GM06990 (cell line): Measurements from ENCODE around the gene SMARCC1.

Experiments
- DNase-seq: peaks from one replicate; pipeline ENCODE4 v3.0.0-alpha.2; 2011; ENCODE audit not compliant: insufficient read length; ENCODE audit errors: extremely low read depth
- H3K27me3 ChIP-seq: replicated peaks from 2 replicates; pipeline ENCODE4 v1.6.0; 2011; ENCODE audit warnings: low read length; ENCODE audit not compliant: control insufficient read depth, insufficient read depth
- H3K36me3 ChIP-seq: 2 replicates; pipeline ENCODE4 v1.5.1; 2011; ENCODE audit warnings: low read length; ENCODE audit not compliant: control insufficient read depth, insufficient read depth
- H3K4me3 ChIP-seq: replicated peaks from 2 replicates; pipeline ENCODE4 v1.5.1; 2011; ENCODE audit warnings: low read depth, mild to moderate bottlenecking, control low read depth, low read length
- CTCF ChIP-seq: IDR thresholded peaks from 2 replicates; pipeline ENCODE4 v1.5.1; 2011; ENCODE audit warnings: low read length, control low read depth, mild to moderate bottlenecking, inconsistent platforms; ENCODE audit not compliant: insufficient read depth, poor library complexity, severe bottlenecking

Gene SMARCC1

GRCh38 chr3:47556351-47556750, 225.3 kb downstream of the SMARCC1 start:
- no peaks in the 10 kb centered on the region; the same call in 1 of the 2 replicates for H3K27me3 ChIP-seq
- H3K4me3 ChIP-seq, result no peak overlapping the region
- TF ChIP-seq CTCF, result no peak
- no peak for DNase-seq
- no peaks in the 10 kb centered on the region for H3K36me3 ChIP-seq

GRCh38 chr3:47554335-47554734, 227.4 kb downstream of the SMARCC1 start:
- H3K27me3 ChIP-seq, result no peaks in the 10 kb centered on the region; the same call in none of the 2 replicates
- H3K36me3 ChIP-seq, result no peaks in the 10 kb centered on the region
- H3K4me3 ChIP-seq, result no peak overlapping the region
- TF ChIP-seq CTCF, result no peak
- no peak for DNase-seq

DNA sequence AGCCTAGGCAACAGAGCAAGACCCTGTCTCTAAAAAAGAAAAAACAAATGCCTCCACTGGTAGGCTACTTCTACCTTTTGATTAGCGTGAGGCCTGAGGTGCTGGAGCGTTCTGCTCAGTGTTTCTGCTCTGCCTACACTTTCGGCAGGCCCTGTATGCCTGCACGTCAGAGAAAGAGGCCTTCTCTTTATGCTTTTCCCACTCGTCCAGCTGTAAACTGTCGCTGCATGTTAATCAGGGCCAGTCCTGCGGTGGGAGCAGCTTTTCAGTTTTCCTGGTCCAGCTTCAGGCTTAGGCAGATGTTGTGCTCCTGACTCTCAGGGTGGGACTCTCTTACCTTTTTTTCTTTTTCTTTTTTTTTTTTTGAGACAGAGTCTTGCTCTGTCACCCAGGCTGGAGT, 228.3 kb downstream of the SMARCC1 start:
- DNase-seq, result no peak
- no peaks in the 10 kb centered on the region for H3K36me3 ChIP-seq
- no peak overlapping the region for H3K4me3 ChIP-seq
- H3K27me3 ChIP-seq, result no peaks in the 10 kb centered on the region; the same call in 1 of the 2 replicates
- TF ChIP-seq CTCF, result no peak

DNA sequence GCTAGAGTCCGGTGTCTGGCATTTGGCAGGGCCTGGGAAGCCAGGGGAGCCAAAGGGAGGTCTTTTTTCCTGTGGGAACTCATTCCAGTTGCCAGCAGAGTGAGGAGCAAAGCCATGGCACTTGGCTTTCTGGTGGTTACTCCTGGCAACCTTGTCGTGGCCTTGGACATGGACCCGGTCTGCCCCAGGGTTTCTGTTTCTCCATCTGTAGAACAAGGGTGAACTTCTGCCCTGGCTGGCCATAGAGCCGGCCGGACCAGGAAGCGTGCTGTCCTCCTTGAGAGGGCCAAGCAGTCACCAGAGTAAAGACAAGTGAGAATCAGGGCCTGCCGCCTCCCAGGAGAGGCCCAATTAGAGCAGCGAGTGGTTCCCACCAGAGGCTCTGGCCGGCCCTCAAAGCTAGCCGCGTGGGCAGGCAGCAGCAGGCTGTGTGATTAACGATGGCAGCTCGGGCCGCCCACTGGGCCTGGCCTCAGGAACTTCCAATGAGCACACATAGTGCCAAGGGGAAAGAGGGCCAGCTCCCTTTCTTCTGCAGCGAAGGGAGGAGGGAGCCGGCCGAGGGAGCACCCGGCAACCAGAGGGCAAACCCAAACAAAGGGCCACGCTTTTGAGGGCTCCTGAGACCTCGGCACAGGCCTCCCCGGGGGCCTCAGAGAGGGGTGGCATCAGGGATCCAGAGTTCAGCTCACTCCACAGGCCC, 239.1 kb downstream of the SMARCC1 start:
- no peak for DNase-seq

GRCh38 chr3:47541583-47542108, 240.0 kb downstream of the SMARCC1 start:
- no peak for TF ChIP-seq CTCF
- Histone ChIP-seq H3K4me3 (no peak overlapping the region), H3K27me3 (no peaks in the 10 kb centered on the region), H3K36me3 (no peaks in the 10 kb centered on the region)
- no peak for DNase-seq

More for the DNA sequence above, 239.1 kb downstream of the SMARCC1 start:
- Histone ChIP-seq H3K4me3 (no peak overlapping the region), H3K27me3 (no peaks in the 10 kb centered on the region), H3K36me3 (no peaks in the 10 kb centered on the region)
- TF ChIP-seq CTCF, result no peak
